ENCODE data around the gene ANKMY1.

ANKMY1 gene

GRCh38 chr2:240441326-240441992 is 116.3 kb downstream of the ANKMY1 start:
- no peaks in the 10 kb centered on the region for H3K36me3 ChIP-seq (ENCODE audit: insufficient read depth, low read length)
- no peak overlapping the region for H3K4me2 ChIP-seq (ENCODE audit: low read depth, low read length, poor library complexity, severe bottlenecking)
- no peak for TF ChIP-seq CTCF (conservative IDR thresholded peaks at IDR 0.05; ENCODE audit: low read length)
- no peak for TF ChIP-seq EZH2phosphoT487 (IDR thresholded peaks at IDR 0.05; ENCODE audit: borderline replicate concordance)
- H3K27me3 ChIP-seq (ENCODE audit: insufficient read depth, low read length, poor library complexity, severe bottlenecking) = no peaks in the 10 kb centered on the region
- H3K9ac ChIP-seq (ENCODE audit: low read depth, low read length, poor library complexity, severe bottlenecking) = no peak overlapping the region
- no peaks in the 10 kb centered on the region for H3K79me2 ChIP-seq (ENCODE audit: insufficient read depth, low read length)
- no peaks in the 10 kb centered on the region for H3K9me3 ChIP-seq (ENCODE audit: insufficient read depth, low read depth, low read length)
- H2AFZ ChIP-seq (ENCODE audit: low read length) = no peak overlapping the region
- no peaks in the 10 kb centered on the region for H3K9me2 ChIP-seq (replicated peaks; ENCODE audit: low read depth, low read length)
- H3K4me1 ChIP-seq (ENCODE audit: insufficient read depth, low read length, poor library complexity, severe bottlenecking) = peaks cover 6% of the 10 kb centered on the region
- H4K20me1 ChIP-seq (ENCODE audit: insufficient read depth, low read length, poor library complexity, severe bottlenecking) = no peaks in the 10 kb centered on the region
- no peak overlapping the region for H3K4me3 ChIP-seq (ENCODE audit: low read length, poor library complexity, severe bottlenecking)
- no peaks in the 10 kb centered on the region for H3F3A ChIP-seq (ENCODE audit: low read depth)

- H3K36me3 ChIP-seq (ENCODE audit: insufficient read depth, low read length) = no peaks in the 10 kb centered on the region
- H3K9ac ChIP-seq (ENCODE audit: low read depth, low read length, poor library complexity, severe bottlenecking) = no peak overlapping the region
- H3K79me2 ChIP-seq (ENCODE audit: insufficient read depth, low read length) = no peaks in the 10 kb centered on the region
- H3K27me3 ChIP-seq (ENCODE audit: insufficient read depth, low read length, poor library complexity, severe bottlenecking) = no peaks in the 10 kb centered on the region
- no peak overlapping the region for H3K4me3 ChIP-seq (ENCODE audit: low read length, poor library complexity, severe bottlenecking)
- no peak overlapping the region for H2AFZ ChIP-seq (ENCODE audit: low read length)
- peaks cover 6% of the 10 kb centered on the region for H3K4me1 ChIP-seq (ENCODE audit: insufficient read depth, low read length, poor library complexity, severe bottlenecking)
- TF ChIP-seq CTCF (conservative IDR thresholded peaks at IDR 0.05; ENCODE audit: low read length) = no peak
- no peak for TF ChIP-seq EZH2phosphoT487 (IDR thresholded peaks at IDR 0.05; ENCODE audit: borderline replicate concordance)
- no peaks in the 10 kb centered on the region for H3F3A ChIP-seq (ENCODE audit: low read depth)
- no peaks in the 10 kb centered on the region for H3K9me2 ChIP-seq (replicated peaks; ENCODE audit: low read depth, low read length)
- no peak overlapping the region for H3K4me2 ChIP-seq (ENCODE audit: low read depth, low read length, poor library complexity, severe bottlenecking)
- H3K9me3 ChIP-seq (ENCODE audit: insufficient read depth, low read depth, low read length) = no peaks in the 10 kb centered on the region
- no peaks in the 10 kb centered on the region for H4K20me1 ChIP-seq (ENCODE audit: insufficient read depth, low read length, poor library complexity, severe bottlenecking)
These were observed 117.0 kb downstream of the ANKMY1 start for GRCh38 chr2:240440704-240441320.

- no peak overlapping the region for H2AFZ ChIP-seq (ENCODE audit: low read length)
- H3K27me3 ChIP-seq (ENCODE audit: insufficient read depth, low read length, poor library complexity, severe bottlenecking) = no peaks in the 10 kb centered on the region
- H3K9me2 ChIP-seq (replicated peaks; ENCODE audit: low read depth, low read length) = no peaks in the 10 kb centered on the region
- H3K4me3 ChIP-seq (ENCODE audit: low read length, poor library complexity, severe bottlenecking) = no peak overlapping the region
- H3F3A ChIP-seq (ENCODE audit: low read depth) = no peaks in the 10 kb centered on the region
- H3K36me3 ChIP-seq (ENCODE audit: insufficient read depth, low read length) = no peaks in the 10 kb centered on the region
- H3K9me3 ChIP-seq (ENCODE audit: insufficient read depth, low read depth, low read length) = no peaks in the 10 kb centered on the region
- peaks cover 6% of the 10 kb centered on the region for H3K4me1 ChIP-seq (ENCODE audit: insufficient read depth, low read length, poor library complexity, severe bottlenecking)
- no peak overlapping the region for H3K4me2 ChIP-seq (ENCODE audit: low read depth, low read length, poor library complexity, severe bottlenecking)
- H3K79me2 ChIP-seq (ENCODE audit: insufficient read depth, low read length) = no peaks in the 10 kb centered on the region
- no peaks in the 10 kb centered on the region for H4K20me1 ChIP-seq (ENCODE audit: insufficient read depth, low read length, poor library complexity, severe bottlenecking)
- TF ChIP-seq CTCF (conservative IDR thresholded peaks at IDR 0.05; ENCODE audit: low read length) (no peak), EZH2phosphoT487 (IDR thresholded peaks at IDR 0.05; ENCODE audit: borderline replicate concordance) (no peak)
- H3K9ac ChIP-seq (ENCODE audit: low read depth, low read length, poor library complexity, severe bottlenecking) = no peak overlapping the region
These were observed 117.5 kb downstream of the ANKMY1 start for GRCh38 chr2:240440251-240440650.
